GM23338 (cell line): ENCODE measurements around the gene CD47. TPM values are rescaled to one million over a fixed set of nuclear protein-coding genes. Genes with fewer than 3 reads are reported as not detected.

ENCODE experiments used
- ATAC-seq: fragments of 200-7000 bp; cut with Tn5 transposase; 3 replicates; pipeline ENCODE4 v1.9.1; 2020
- DNase-seq: peaks from one replicate; pipeline ENCODE4 v3.0.0-alpha.2; 2015; ENCODE audit warnings: low spot score
- H2AFZ ChIP-seq: fragments of 200-600 bp; sonication (generic); 2 replicates; pipeline ENCODE4 v1.8.0; 2016; ENCODE audit warnings: antibody characterized with exemption, mild to moderate bottlenecking, moderate library complexity
- H3F3A ChIP-seq: fragments of 200-600 bp; sonication (generic); replicated peaks from 2 replicates; pipeline ENCODE4 v1.8.0; 2017; ENCODE audit warnings: antibody characterized with exemption, mixed run types, low read depth
- H3K27ac ChIP-seq: fragments of 200-600 bp; sonication (generic); 2 replicates; pipeline ENCODE4 v1.6.1; 2016; ENCODE audit warnings: low read depth
- H3K27me3 ChIP-seq: fragments of 200-600 bp; sonication (generic); 2 replicates; pipeline ENCODE4 v1.8.0; 2016; ENCODE audit warnings: mild to moderate bottlenecking, mixed run types, moderate library complexity; ENCODE audit not compliant: insufficient read depth
- H3K36me3 ChIP-seq: fragments of 200-600 bp; sonication (generic); 2 replicates; pipeline ENCODE4 v1.8.0; 2016; ENCODE audit warnings: mild to moderate bottlenecking; ENCODE audit not compliant: insufficient read depth
- H3K4me1 ChIP-seq: fragments of 200-600 bp; sonication (generic); 2 replicates; pipeline ENCODE4 v1.8.0; 2016; ENCODE audit warnings: mild to moderate bottlenecking, moderate library complexity; ENCODE audit not compliant: insufficient read depth
- H3K4me2 ChIP-seq: fragments of 200-600 bp; sonication (generic); 2 replicates; pipeline ENCODE4 v1.7.1; 2017; ENCODE audit warnings: mixed run types
- H3K4me3 ChIP-seq: fragments of 200-600 bp; sonication (generic); 2 replicates; pipeline ENCODE4 v1.6.1; 2016; ENCODE audit warnings: mixed run types
- H3K79me2 ChIP-seq: fragments of 200-600 bp; sonication (generic); replicated peaks from 2 replicates; pipeline ENCODE4 v1.8.0; 2017; ENCODE audit warnings: mild to moderate bottlenecking; ENCODE audit not compliant: insufficient read depth
- H3K9me2 ChIP-seq: fragments of 200-600 bp; sonication (generic); 2 replicates; pipeline ENCODE4 v1.8.0; 2017; ENCODE audit not compliant: insufficient read depth
- H4K20me1 ChIP-seq: fragments of 200-600 bp; sonication (generic); replicated peaks from 2 replicates; pipeline ENCODE4 v1.8.0; 2017; ENCODE audit warnings: mild to moderate bottlenecking; ENCODE audit not compliant: insufficient read depth
- H3K27ac Mint-ChIP-seq: 2 replicates; pipeline ENCODE4 v1.8.0; 2020; ENCODE audit warnings: inconsistent platforms, mild to moderate bottlenecking, moderate library complexity, mixed read lengths
- H3K27me3 Mint-ChIP-seq: 3 replicates; pipeline ENCODE4 v1.8.0; 2022; ENCODE audit warnings: low read depth, mild to moderate bottlenecking, moderate library complexity, mixed read lengths, inconsistent platforms; ENCODE audit not compliant: insufficient read depth, poor library complexity
- H3K36me3 Mint-ChIP-seq: 3 replicates; pipeline ENCODE4 v1.8.0; 2021; ENCODE audit warnings: low read depth, mild to moderate bottlenecking, inconsistent platforms, moderate library complexity, mixed read lengths
- H3K4me1 Mint-ChIP-seq: 3 replicates; pipeline ENCODE4 v1.8.0; 2020; ENCODE audit warnings: mild to moderate bottlenecking, inconsistent platforms, mixed read lengths
- H3K4me3 Mint-ChIP-seq: 3 replicates; pipeline ENCODE4 v1.8.0; 2021; ENCODE audit warnings: moderate library complexity, mild to moderate bottlenecking, inconsistent platforms, mixed read lengths
- H3K9me3 Mint-ChIP-seq: 3 replicates; pipeline ENCODE4 v1.8.0; 2020; ENCODE audit warnings: moderate library complexity, mild to moderate bottlenecking, inconsistent platforms, mixed read lengths
- CREB1 ChIP-seq: fragments of 250-450 bp; sonication (Bioruptor Pico); IDR thresholded peaks from 2 replicates; pipeline ENCODE4 v1.5.0; 2020; ENCODE audit warnings: low read depth, mild to moderate bottlenecking, moderate library complexity
- EZH2 ChIP-seq: fragments of 200-600 bp; sonication (generic); IDR thresholded peaks from one replicate; pipeline ENCODE4 v1.8.0; 2017; ENCODE audit warnings: antibody characterized with exemption, mild to moderate bottlenecking, low read depth; ENCODE audit not compliant: unreplicated experiment
- EZH2phosphoT487 ChIP-seq: fragments of 200-600 bp; sonication (generic); IDR thresholded peaks from one replicate; pipeline ENCODE4 v1.8.1; 2018; ENCODE audit warnings: antibody characterized with exemption; ENCODE audit not compliant: unreplicated experiment
- JUNB ChIP-seq: IDR thresholded peaks from one replicate; pipeline ENCODE4 v1.6.1; 2016; ENCODE audit warnings: antibody characterized with exemption; ENCODE audit not compliant: unreplicated experiment
- NANOG ChIP-seq: IDR thresholded peaks from 2 replicates; pipeline ENCODE4 v1.6.1; 2016; ENCODE audit warnings: antibody characterized with exemption, borderline replicate concordance
- POLR2AphosphoS5 ChIP-seq: IDR thresholded peaks from 2 replicates; pipeline ENCODE4 v1.6.1; 2016; ENCODE audit warnings: antibody characterized with exemption, low read depth
- STAT1 ChIP-seq: IDR thresholded peaks from one replicate; pipeline ENCODE4 v1.6.1; 2016; ENCODE audit warnings: antibody characterized with exemption; ENCODE audit not compliant: unreplicated experiment
- ZNF114 ChIP-seq: fragments of 250-450 bp; sonication (Bioruptor Pico); IDR thresholded peaks from 2 replicates; pipeline ENCODE4 v1.5.0; 2020; ENCODE audit warnings: mild to moderate bottlenecking, moderate library complexity
- ZNF331 ChIP-seq: fragments of 250-450 bp; sonication (Bioruptor Pico); IDR thresholded peaks from 2 replicates; pipeline ENCODE4 v1.5.0; 2020; ENCODE audit warnings: low read depth, mild to moderate bottlenecking, moderate library complexity
- polyA plus RNA-seq: library from polyadenylated mRNA; unstranded; fragments of >200 nt; fragmentation: Nextera tagmentation; extraction: Ambion mirVana; gene quantifications from 2 replicates; pipeline ENCODE4 v1.2.1, GENCODE V29; 2016
- total RNA-seq: library from RNA; depleted of rRNA; stranded (reverse); fragments of >200 nt; shearing (Covaris generic); gene quantifications from 2 replicates; pipeline ENCODE4 v1.2.3, GENCODE V29; 2014
- TF ChIP-seq, protein P1 (sequence below): IDR thresholded peaks from one replicate; pipeline ENCODE4 v1.6.1; 2018; ENCODE audit warnings: antibody characterized with exemption; ENCODE audit not compliant: unreplicated experiment
- TF ChIP-seq, protein P2 (sequence below): fragments of 250-450 bp; sonication (Bioruptor Pico); IDR thresholded peaks from 2 replicates; pipeline ENCODE4 v1.5.0; 2020; ENCODE audit warnings: mild to moderate bottlenecking, moderate library complexity
- TF ChIP-seq, protein P3 (sequence below): IDR thresholded peaks from 2 replicates; pipeline ENCODE4 v1.6.1; 2016; ENCODE audit warnings: antibody characterized with exemption
- TF ChIP-seq, protein P4 (sequence below), 2 experiments: fragments of 200-600 bp in 1 of 2; sonication (generic) in 1 of 2; conservative IDR thresholded peaks; 2 replicates each; pipeline versions ENCODE4 v1.5.1 to v1.6.1; 2016 to 2017; ENCODE audit warnings: antibody characterized with exemption in 2 of 2, low read depth in 2 of 2, mild to moderate bottlenecking in 2 of 2, moderate library complexity in 1 of 2

The CD47 gene
- total and polyA plus RNA-seq, 2 experiments from 2014 or later: 22.1 to 26.9 TPM

DNA sequence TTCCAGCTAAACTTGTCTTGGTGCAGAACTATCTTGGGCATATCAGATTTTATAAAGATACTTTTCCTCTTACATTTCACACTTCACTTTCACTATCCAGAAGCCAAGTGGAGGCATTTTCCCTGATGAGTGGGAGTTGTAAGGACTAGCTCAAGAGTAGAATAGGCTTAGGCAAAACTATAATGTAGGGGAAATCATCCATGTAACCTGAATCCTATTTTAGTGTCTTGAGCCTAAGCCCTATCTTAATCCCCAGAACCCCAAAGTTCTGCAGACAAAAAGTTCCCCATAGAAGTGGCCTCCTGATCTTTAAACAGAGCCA is 42.2 kb upstream of the CD47 start:
- Mint-ChIP-seq H3K4me1 (peaks cover 10% of the 10 kb centered on the region), H3K36me3 (no peaks in the 10 kb centered on the region), H3K4me3 (no peak overlapping the region), H3K9me3 (no peaks in the 10 kb centered on the region), H3K27me3 (peaks cover 2% of the 10 kb centered on the region), H3K27ac (no peak overlapping the region)
- 0 out of 2 replicates have a peak, but pooled peaks cover 4% of the 10 kb centered on the region for H3K9me2 ChIP-seq
- TF ChIP-seq NANOG (no peak), EZH2 (no peak), EZH2phosphoT487 (no peak), POLR2AphosphoS5 (no peak), ZNF331 (CRISPR knock-in tag) (no peak), ZNF114 (CRISPR knock-in tag) (no peak), CREB1 (no peak), STAT1 (no peak), JUNB (no peak)
- TF ChIP-seq, protein P1, sequence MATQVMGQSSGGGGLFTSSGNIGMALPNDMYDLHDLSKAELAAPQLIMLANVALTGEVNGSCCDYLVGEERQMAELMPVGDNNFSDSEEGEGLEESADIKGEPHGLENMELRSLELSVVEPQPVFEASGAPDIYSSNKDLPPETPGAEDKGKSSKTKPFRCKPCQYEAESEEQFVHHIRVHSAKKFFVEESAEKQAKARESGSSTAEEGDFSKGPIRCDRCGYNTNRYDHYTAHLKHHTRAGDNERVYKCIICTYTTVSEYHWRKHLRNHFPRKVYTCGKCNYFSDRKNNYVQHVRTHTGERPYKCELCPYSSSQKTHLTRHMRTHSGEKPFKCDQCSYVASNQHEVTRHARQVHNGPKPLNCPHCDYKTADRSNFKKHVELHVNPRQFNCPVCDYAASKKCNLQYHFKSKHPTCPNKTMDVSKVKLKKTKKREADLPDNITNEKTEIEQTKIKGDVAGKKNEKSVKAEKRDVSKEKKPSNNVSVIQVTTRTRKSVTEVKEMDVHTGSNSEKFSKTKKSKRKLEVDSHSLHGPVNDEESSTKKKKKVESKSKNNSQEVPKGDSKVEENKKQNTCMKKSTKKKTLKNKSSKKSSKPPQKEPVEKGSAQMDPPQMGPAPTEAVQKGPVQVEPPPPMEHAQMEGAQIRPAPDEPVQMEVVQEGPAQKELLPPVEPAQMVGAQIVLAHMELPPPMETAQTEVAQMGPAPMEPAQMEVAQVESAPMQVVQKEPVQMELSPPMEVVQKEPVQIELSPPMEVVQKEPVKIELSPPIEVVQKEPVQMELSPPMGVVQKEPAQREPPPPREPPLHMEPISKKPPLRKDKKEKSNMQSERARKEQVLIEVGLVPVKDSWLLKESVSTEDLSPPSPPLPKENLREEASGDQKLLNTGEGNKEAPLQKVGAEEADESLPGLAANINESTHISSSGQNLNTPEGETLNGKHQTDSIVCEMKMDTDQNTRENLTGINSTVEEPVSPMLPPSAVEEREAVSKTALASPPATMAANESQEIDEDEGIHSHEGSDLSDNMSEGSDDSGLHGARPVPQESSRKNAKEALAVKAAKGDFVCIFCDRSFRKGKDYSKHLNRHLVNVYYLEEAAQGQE: no peak
- TF ChIP-seq, protein P2, sequence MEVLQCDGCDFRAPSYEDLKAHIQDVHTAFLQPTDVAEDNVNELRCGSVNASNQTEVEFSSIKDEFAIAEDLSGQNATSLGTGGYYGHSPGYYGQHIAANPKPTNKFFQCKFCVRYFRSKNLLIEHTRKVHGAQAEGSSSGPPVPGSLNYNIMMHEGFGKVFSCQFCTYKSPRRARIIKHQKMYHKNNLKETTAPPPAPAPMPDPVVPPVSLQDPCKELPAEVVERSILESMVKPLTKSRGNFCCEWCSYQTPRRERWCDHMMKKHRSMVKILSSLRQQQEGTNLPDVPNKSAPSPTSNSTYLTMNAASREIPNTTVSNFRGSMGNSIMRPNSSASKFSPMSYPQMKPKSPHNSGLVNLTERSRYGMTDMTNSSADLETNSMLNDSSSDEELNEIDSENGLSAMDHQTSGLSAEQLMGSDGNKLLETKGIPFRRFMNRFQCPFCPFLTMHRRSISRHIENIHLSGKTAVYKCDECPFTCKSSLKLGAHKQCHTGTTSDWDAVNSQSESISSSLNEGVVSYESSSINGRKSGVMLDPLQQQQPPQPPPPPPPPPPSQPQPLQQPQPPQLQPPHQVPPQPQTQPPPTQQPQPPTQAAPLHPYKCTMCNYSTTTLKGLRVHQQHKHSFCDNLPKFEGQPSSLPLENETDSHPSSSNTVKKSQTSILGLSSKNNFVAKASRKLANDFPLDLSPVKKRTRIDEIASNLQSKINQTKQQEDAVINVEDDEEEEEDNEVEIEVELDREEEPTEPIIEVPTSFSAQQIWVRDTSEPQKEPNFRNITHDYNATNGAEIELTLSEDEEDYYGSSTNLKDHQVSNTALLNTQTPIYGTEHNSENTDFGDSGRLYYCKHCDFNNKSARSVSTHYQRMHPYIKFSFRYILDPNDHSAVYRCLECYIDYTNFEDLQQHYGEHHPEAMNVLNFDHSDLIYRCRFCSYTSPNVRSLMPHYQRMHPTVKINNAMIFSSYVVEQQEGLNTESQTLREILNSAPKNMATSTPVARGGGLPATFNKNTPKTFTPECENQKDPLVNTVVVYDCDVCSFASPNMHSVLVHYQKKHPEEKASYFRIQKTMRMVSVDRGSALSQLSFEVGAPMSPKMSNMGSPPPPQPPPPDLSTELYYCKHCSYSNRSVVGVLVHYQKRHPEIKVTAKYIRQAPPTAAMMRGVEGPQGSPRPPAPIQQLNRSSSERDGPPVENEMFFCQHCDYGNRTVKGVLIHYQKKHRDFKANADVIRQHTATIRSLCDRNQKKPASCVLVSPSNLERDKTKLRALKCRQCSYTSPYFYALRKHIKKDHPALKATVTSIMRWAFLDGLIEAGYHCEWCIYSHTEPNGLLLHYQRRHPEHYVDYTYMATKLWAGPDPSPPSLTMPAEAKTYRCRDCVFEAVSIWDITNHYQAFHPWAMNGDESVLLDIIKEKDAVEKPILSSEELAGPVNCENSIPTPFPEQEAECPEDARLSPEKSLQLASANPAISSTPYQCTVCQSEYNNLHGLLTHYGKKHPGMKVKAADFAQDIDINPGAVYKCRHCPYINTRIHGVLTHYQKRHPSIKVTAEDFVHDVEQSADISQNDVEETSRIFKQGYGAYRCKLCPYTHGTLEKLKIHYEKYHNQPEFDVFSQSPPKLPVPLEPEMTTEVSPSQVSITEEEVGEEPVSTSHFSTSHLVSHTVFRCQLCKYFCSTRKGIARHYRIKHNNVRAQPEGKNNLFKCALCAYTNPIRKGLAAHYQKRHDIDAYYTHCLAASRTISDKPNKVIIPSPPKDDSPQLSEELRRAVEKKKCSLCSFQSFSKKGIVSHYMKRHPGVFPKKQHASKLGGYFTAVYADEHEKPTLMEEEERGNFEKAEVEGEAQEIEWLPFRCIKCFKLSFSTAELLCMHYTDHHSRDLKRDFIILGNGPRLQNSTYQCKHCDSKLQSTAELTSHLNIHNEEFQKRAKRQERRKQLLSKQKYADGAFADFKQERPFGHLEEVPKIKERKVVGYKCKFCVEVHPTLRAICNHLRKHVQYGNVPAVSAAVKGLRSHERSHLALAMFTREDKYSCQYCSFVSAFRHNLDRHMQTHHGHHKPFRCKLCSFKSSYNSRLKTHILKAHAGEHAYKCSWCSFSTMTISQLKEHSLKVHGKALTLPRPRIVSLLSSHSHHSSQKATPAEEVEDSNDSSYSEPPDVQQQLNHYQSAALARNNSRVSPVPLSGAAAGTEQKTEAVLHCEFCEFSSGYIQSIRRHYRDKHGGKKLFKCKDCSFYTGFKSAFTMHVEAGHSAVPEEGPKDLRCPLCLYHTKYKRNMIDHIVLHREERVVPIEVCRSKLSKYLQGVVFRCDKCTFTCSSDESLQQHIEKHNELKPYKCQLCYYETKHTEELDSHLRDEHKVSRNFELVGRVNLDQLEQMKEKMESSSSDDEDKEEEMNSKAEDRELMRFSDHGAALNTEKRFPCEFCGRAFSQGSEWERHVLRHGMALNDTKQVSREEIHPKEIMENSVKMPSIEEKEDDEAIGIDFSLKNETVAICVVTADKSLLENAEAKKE (CRISPR knock-in tag): no peak
- TF ChIP-seq, protein P3, sequence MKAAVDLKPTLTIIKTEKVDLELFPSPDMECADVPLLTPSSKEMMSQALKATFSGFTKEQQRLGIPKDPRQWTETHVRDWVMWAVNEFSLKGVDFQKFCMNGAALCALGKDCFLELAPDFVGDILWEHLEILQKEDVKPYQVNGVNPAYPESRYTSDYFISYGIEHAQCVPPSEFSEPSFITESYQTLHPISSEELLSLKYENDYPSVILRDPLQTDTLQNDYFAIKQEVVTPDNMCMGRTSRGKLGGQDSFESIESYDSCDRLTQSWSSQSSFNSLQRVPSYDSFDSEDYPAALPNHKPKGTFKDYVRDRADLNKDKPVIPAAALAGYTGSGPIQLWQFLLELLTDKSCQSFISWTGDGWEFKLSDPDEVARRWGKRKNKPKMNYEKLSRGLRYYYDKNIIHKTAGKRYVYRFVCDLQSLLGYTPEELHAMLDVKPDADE: no peak
- TF ChIP-seq, protein P4, sequence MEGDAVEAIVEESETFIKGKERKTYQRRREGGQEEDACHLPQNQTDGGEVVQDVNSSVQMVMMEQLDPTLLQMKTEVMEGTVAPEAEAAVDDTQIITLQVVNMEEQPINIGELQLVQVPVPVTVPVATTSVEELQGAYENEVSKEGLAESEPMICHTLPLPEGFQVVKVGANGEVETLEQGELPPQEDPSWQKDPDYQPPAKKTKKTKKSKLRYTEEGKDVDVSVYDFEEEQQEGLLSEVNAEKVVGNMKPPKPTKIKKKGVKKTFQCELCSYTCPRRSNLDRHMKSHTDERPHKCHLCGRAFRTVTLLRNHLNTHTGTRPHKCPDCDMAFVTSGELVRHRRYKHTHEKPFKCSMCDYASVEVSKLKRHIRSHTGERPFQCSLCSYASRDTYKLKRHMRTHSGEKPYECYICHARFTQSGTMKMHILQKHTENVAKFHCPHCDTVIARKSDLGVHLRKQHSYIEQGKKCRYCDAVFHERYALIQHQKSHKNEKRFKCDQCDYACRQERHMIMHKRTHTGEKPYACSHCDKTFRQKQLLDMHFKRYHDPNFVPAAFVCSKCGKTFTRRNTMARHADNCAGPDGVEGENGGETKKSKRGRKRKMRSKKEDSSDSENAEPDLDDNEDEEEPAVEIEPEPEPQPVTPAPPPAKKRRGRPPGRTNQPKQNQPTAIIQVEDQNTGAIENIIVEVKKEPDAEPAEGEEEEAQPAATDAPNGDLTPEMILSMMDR (conservative IDR thresholded peaks at IDR 0.05; ENCODE audit: low read depth in 2 of 2): no peak
- H3K79me2 ChIP-seq: no peaks in the 10 kb centered on the region
- H2AFZ ChIP-seq: no peak overlapping the region
- DNase-seq (no peak), ATAC-seq (no peak)
- no peaks in the 10 kb centered on the region for H3K36me3 ChIP-seq
- H3K4me1 ChIP-seq: peaks cover 6% of the 10 kb centered on the region
- H3K27me3 ChIP-seq: no peaks in the 10 kb centered on the region
- no peak overlapping the region for H3K27ac ChIP-seq
- H4K20me1 ChIP-seq: no peaks in the 10 kb centered on the region
- H3K4me2 ChIP-seq: no peak overlapping the region
- no peak overlapping the region for H3K4me3 ChIP-seq
- no peaks in the 10 kb centered on the region for H3F3A ChIP-seq
